Renal cortical epithelial cell (primary cell): ENCODE data around the gene SLC16A3. TPM values are rescaled to one million over a fixed set of nuclear protein-coding genes. Genes with fewer than 3 reads are reported as not detected.
"Not testable (repeated sequence)": the region's sequence is repeated elsewhere in the genome, so short reads cannot be mapped to it uniquely, and the experiment has no call there.

Experiments
- DNase-seq: peaks from one replicate; pipeline ENCODE4 v3.0.0-alpha.2; 2011; ENCODE audit warnings: low read depth
- total RNA-seq: library from RNA; depleted of rRNA; stranded (reverse); fragments of >200 nt; gene quantifications from 2 replicates; pipeline ENCODE4 v1.2.3, GENCODE V29; 2014

Gene SLC16A3
- 290 and 393 TPM in 2 replicates for total RNA-seq

GRCh38 chr17:82228842-82229697 is at the start of gene SLC16A3:
Gene SLC16A3 (plus strand): TSS chr17:82229042. CDS start chr17:82236009, 6,967 bp downstream.
- no peak for DNase-seq

- DNase-seq, result no peak
These were observed 49.4 kb upstream of the SLC16A3 start for GRCh38 chr17:82179412-82179811.

- no peak for DNase-seq
These were observed 48.8 kb upstream of the SLC16A3 start for GRCh38 chr17:82179946-82180475.

GRCh38 chr17:82180776-82181528 is 47.9 kb upstream of the SLC16A3 start:
- DNase-seq, result no peak

- no peak for DNase-seq
These were observed 44.1 kb upstream of the SLC16A3 start for GRCh38 chr17:82184761-82185160.

- no peak for DNase-seq
These were observed 42.6 kb upstream of the SLC16A3 start for GRCh38 chr17:82186221-82186620.

GRCh38 chr17:82187500-82187899 is 41.3 kb upstream of the SLC16A3 start:
- DNase-seq, result no peak

GRCh38 chr17:82188001-82188961 is 40.6 kb upstream of the SLC16A3 start:
- DNase-seq, result no peak

GRCh38 chr17:82193050-82193449 is 35.8 kb upstream of the SLC16A3 start:
- DNase-seq, result not testable (repeated sequence)

- no peak for DNase-seq
These were observed 35.2 kb upstream of the SLC16A3 start for GRCh38 chr17:82193520-82194220.

GRCh38 chr17:82194765-82195164 is 34.1 kb upstream of the SLC16A3 start:
- no peak for DNase-seq

GRCh38 chr17:82195675-82196672 is 32.9 kb upstream of the SLC16A3 start:
- DNase-seq, result no peak

GRCh38 chr17:82198092-82198491 is 30.8 kb upstream of the SLC16A3 start:
- no peak for DNase-seq

- no peak for DNase-seq
These were observed 29.3 kb upstream of the SLC16A3 start for GRCh38 chr17:82199496-82199895.

- DNase-seq, result no peak
These were observed 28.7 kb upstream of the SLC16A3 start for GRCh38 chr17:82200135-82200534.

- no peak for DNase-seq
These were observed 27.9 kb upstream of the SLC16A3 start for GRCh38 chr17:82200743-82201497.

- no peak for DNase-seq
These were observed 27.3 kb upstream of the SLC16A3 start for GRCh38 chr17:82201498-82201910.

GRCh38 chr17:82202981-82203380 is 25.9 kb upstream of the SLC16A3 start:
- no peak for DNase-seq

- no peak for DNase-seq
These were observed 24.9 kb upstream of the SLC16A3 start for GRCh38 chr17:82203920-82204319.
